ENCODE measurements around the gene PTPRN2.

GRCh38 chr7:157683747-157684156 lies 903.9 kb downstream of the PTPRN2 start:
- TF ChIP-seq ZBTB10 (CRISPR knock-in tag; IDR thresholded peaks at IDR 0.05; ENCODE audit: borderline replicate concordance) (no peak), KDM5A (IDR thresholded peaks at IDR 0.05; ENCODE audit: borderline replicate concordance, low read length) (no peak), CTCF (CRISPR knock-in tag; IDR thresholded peaks at IDR 0.05) (no peak), JUN (CRISPR knock-in tag; IDR thresholded peaks at IDR 0.05) (no peak)
